OCI-LY7 (cell line): ENCODE results near the gene PCNT. TPM values are rescaled to one million over a fixed set of nuclear protein-coding genes. Genes with fewer than 3 reads are reported as not detected.

Source experiments
- BruUV-seq: library from RNA; stranded (reverse); fragments of 400-500 nt; replicated peaks from 2 replicates; lab custom pipeline; 2021; lab: Mats Ljungman, UMichigan
- CTCF ChIA-PET: fragments of 300-600 bp; sonication (Branson Sonifier 250); formaldehyde crosslinking; loops from one replicate; lab custom pipeline; 2022; ENCODE audit warnings: antibody characterized with exemption; ENCODE audit not compliant: unreplicated experiment; lab: Charles Lee
- POLR2A ChIA-PET: fragments of 300-600 bp; sonication (Branson Sonifier 250); formaldehyde crosslinking; loops from one replicate; lab custom pipeline; 2022; ENCODE audit warnings: antibody characterized with exemption; lab: Charles Lee
- DNase-seq: peaks from one replicate; pipeline ENCODE4 v3.0.0-alpha.2; 2015; ENCODE audit warnings: low spot score
- H2AFZ ChIP-seq: fragments of 200-600 bp; sonication (generic), shearing (Covaris generic); 2 replicates; pipeline ENCODE4 v1.6.1; 2014; ENCODE audit warnings: mild to moderate bottlenecking, antibody characterized with exemption, low read length, moderate library complexity
- H3K27ac ChIP-seq: fragments of 200-600 bp; sonication (generic); 2 replicates; pipeline ENCODE4 v1.5.1; 2014; ENCODE audit warnings: mixed run types, low read depth, mild to moderate bottlenecking, moderate library complexity, low read length, inconsistent platforms; ENCODE audit not compliant: poor library complexity, severe bottlenecking
- H3K36me3 ChIP-seq: fragments of 200-600 bp; sonication (generic); 2 replicates; pipeline ENCODE4 v1.6.1; 2014; ENCODE audit warnings: mild to moderate bottlenecking, antibody characterized with exemption, low read length, moderate library complexity, mixed read lengths; ENCODE audit not compliant: insufficient read depth
- H3K4me1 ChIP-seq: fragments of 200-600 bp; sonication (generic); 2 replicates; pipeline ENCODE4 v1.5.1; 2014; ENCODE audit warnings: mild to moderate bottlenecking, low read length; ENCODE audit not compliant: insufficient read depth, poor library complexity, severe bottlenecking
- H3K4me2 ChIP-seq: fragments of 200-600 bp; sonication (generic); 2 replicates; pipeline ENCODE4 v1.6.1; 2014; ENCODE audit warnings: mild to moderate bottlenecking, low read length
- H3K4me3 ChIP-seq: fragments of 200-600 bp; sonication (generic); 2 replicates; pipeline ENCODE4 v1.5.1; 2014; ENCODE audit warnings: mild to moderate bottlenecking, low read depth, low read length; ENCODE audit not compliant: poor library complexity, severe bottlenecking
- H3K79me2 ChIP-seq: fragments of 200-600 bp; sonication (generic); 2 replicates; pipeline ENCODE4 v1.6.1; 2016; ENCODE audit warnings: low read depth, mild to moderate bottlenecking, low read length, moderate library complexity, mixed read lengths; ENCODE audit not compliant: insufficient read depth
- H3K9me2 ChIP-seq: fragments of 200-600 bp; sonication (generic); 2 replicates; pipeline ENCODE4 v1.6.1; 2016; ENCODE audit warnings: mild to moderate bottlenecking, low read length, mixed read lengths; ENCODE audit not compliant: insufficient read depth
- H3K9me3 ChIP-seq: fragments of 200-600 bp; sonication (generic); 2 replicates; pipeline ENCODE4 v1.6.1; 2014; ENCODE audit warnings: mild to moderate bottlenecking, mixed run types, low read length, mixed read lengths
- H4K20me1 ChIP-seq: fragments of 200-600 bp; sonication (generic); 2 replicates; pipeline ENCODE4 v1.6.1; 2014; ENCODE audit warnings: mild to moderate bottlenecking, antibody characterized with exemption, low read length, moderate library complexity, mixed read lengths; ENCODE audit not compliant: insufficient read depth
- CTCF ChIP-seq: fragments of 200-600 bp; sonication (generic); conservative IDR thresholded peaks from 2 replicates; pipeline ENCODE4 v1.5.1; 2014; ENCODE audit warnings: mild to moderate bottlenecking, antibody characterized with exemption, low read length, moderate library complexity, mixed read lengths
- EZH2phosphoT487 ChIP-seq: fragments of 200-600 bp; sonication (generic); IDR thresholded peaks from 2 replicates; pipeline ENCODE4 v1.6.1; 2018; ENCODE audit warnings: low read depth, borderline replicate concordance, mild to moderate bottlenecking, mixed run types, antibody characterized with exemption, low read length, moderate library complexity, mixed read lengths
- intact Hi-C: fragments of 100-400 bp; cut with micrococcal nuclease; formaldehyde crosslinking; loops from one replicate; pipeline ENCODE4 v1.10.0; 2022; ENCODE audit not compliant: unreplicated experiment
- total RNA-seq, 2 experiments: library from RNA; depleted of rRNA in 1 of 2; stranded (reverse); fragments of >200 nt in 1 of 2; shearing (Covaris generic) in 1 of 2; gene quantifications; 2 replicates each; pipeline ENCODE4 v1.2.3, GENCODE V29; 2014 to 2022

PCNT gene
- total RNA-seq, 2 experiments from 2014 or later, result 48.4 to 84.1 TPM

- Histone ChIP-seq H3K4me1 (no peaks in the 10 kb centered on the region), H3K9me3 (no peaks in the 10 kb centered on the region), H3K4me3 (no peak overlapping the region), H3K36me3 (peaks cover 70% of the 10 kb centered on the region), H4K20me1 (no peaks in the 10 kb centered on the region), H3K9me2 (no peaks in the 10 kb centered on the region), H3K27ac (no peak overlapping the region), H3K79me2 (no peaks in the 10 kb centered on the region), H3K4me2 (no peak overlapping the region), H2AFZ (no peak overlapping the region)
- BruUV-seq, result no TSS peak
- intact Hi-C loops, result no loop called here
- POLR2A ChIA-PET, result interaction anchor here (0.6 kb wide), 1 partner anchor 90 kb away, joined by 3 read pairs; no protein-coding TSS in a partner anchor
- DNase-seq, result no peak
- TF ChIP-seq CTCF, result no peak
- no peak for TF ChIP-seq EZH2phosphoT487
- CTCF ChIA-PET, result no interaction called here
These were observed 88.8 kb downstream of the PCNT start for GRCh38 chr21:46412521-46413364.

- H3K27ac ChIP-seq, result no peak overlapping the region
- BruUV-seq, result no TSS peak
- no peaks in the 10 kb centered on the region for H3K9me2 ChIP-seq
- TF ChIP-seq CTCF (no peak), EZH2phosphoT487 (no peak)
- H3K9me3 ChIP-seq, result no peaks in the 10 kb centered on the region
- ChIA-PET POLR2A (no interaction called here), CTCF (no interaction called here)
- no peak overlapping the region for H3K4me3 ChIP-seq
- no peak for DNase-seq
- no peak overlapping the region for H2AFZ ChIP-seq
- no peaks in the 10 kb centered on the region for H4K20me1 ChIP-seq
- peaks cover 70% of the 10 kb centered on the region for H3K36me3 ChIP-seq
- H3K4me1 ChIP-seq, result no peaks in the 10 kb centered on the region
- H3K4me2 ChIP-seq, result no peak overlapping the region
- no peaks in the 10 kb centered on the region for H3K79me2 ChIP-seq
- intact Hi-C loops, result no loop called here
These were observed 89.4 kb downstream of the PCNT start for GRCh38 chr21:46413365-46413696.

GRCh38 chr21:46414965-46415275 lies 91.0 kb downstream of the PCNT start:
- Histone ChIP-seq H3K36me3 (peaks cover 76% of the 10 kb centered on the region), H3K27ac (no peak overlapping the region), H4K20me1 (no peaks in the 10 kb centered on the region), H2AFZ (no peak overlapping the region), H3K4me2 (no peak overlapping the region), H3K4me1 (no peaks in the 10 kb centered on the region), H3K9me2 (no peaks in the 10 kb centered on the region), H3K4me3 (no peak overlapping the region), H3K79me2 (no peaks in the 10 kb centered on the region), H3K9me3 (no peaks in the 10 kb centered on the region)
- no peak for DNase-seq
- intact Hi-C loops, result no loop called here
- no peak for TF ChIP-seq EZH2phosphoT487
- no peak for TF ChIP-seq CTCF
- BruUV-seq, result no TSS peak
- POLR2A ChIA-PET, result no interaction called here
- CTCF ChIA-PET, result no interaction called here
